HG03159 (cell line): ENCODE measurements around the gene CLVS2.

Experiments used
- ATAC-seq: cut with Tn5 transposase; IDR thresholded peaks from one replicate; pipeline ENCODE4 v1.9.1; 2021; ENCODE audit warnings: mild to moderate bottlenecking, moderate library complexity; ENCODE audit not compliant: unreplicated experiment

CLVS2 gene

GRCh38 chr6:123118811-123119210 is 122.8 kb downstream of the CLVS2 start:
- no peak for ATAC-seq
